ENCODE measurements around the gene MKI67.

The MKI67 gene

GRCh38 chr10:128049226-128050120 is 76.8 kb downstream of the MKI67 start:
- DNase-seq: no peak

GRCh38 chr10:128048819-128049210 is 77.4 kb downstream of the MKI67 start:
- DNase-seq: no peak

- DNase-seq: no peak
Observed at GRCh38 chr10:128047991-128048818, 78.0 kb downstream of the MKI67 start.

- no peak for DNase-seq
Observed at GRCh38 chr10:128047351-128047750, 78.9 kb downstream of the MKI67 start.

DNA sequence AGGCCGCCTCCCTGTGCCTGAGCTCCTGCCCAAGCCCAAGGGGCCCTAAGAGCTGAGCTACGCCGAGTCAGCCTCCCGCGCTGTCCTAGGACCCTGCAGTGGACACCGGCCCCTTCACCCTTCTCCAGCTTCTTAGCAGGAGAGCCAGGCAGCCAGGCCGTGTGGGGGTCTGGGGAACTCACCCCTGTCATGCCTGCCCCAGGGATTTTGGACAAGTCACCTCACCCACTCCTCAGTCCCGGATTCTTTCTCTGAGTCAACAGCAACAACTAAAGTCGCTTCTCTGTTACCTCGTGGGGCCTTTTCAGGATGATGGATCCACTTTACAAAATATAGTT is 79.3 kb downstream of the MKI67 start:
- DNase-seq: no peak
